ENCODE measurements around the gene CAPN9.
"Not testable (repeated sequence)": the region's sequence is repeated elsewhere in the genome, so short reads cannot be mapped to it uniquely, and the experiment has no call there.

CAPN9 gene, protein sequence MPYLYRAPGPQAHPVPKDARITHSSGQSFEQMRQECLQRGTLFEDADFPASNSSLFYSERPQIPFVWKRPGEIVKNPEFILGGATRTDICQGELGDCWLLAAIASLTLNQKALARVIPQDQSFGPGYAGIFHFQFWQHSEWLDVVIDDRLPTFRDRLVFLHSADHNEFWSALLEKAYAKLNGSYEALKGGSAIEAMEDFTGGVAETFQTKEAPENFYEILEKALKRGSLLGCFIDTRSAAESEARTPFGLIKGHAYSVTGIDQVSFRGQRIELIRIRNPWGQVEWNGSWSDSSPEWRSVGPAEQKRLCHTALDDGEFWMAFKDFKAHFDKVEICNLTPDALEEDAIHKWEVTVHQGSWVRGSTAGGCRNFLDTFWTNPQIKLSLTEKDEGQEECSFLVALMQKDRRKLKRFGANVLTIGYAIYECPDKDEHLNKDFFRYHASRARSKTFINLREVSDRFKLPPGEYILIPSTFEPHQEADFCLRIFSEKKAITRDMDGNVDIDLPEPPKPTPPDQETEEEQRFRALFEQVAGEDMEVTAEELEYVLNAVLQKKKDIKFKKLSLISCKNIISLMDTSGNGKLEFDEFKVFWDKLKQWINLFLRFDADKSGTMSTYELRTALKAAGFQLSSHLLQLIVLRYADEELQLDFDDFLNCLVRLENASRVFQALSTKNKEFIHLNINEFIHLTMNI

DNA sequence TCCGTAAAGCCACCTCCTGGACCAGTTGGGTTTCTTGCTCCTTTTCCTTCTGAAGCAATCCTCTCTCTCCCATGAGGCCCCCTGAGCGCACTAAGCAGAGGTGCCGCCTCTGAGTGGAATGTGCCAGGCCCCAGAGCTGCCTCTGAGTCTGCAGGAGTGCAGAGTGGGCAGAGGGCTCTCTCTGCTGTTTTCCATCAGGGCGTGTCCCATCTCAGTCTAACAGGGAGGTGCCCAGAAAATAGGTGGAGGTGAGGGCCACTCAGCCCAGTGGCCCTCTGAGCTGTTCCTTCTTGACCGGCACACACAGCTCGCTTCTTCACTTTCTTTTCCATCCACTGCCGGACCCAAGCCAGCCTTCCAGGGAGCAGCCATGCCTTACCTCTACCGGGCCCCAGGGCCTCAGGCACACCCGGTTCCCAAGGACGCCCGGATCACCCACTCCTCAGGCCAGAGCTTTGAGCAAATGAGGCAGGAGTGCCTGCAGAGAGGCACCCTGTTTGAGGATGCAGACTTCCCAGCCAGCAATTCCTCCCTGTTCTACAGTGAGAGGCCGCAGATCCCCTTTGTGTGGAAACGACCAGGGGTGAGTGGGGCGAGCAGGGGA lies at the start of gene CAPN9:
Gene CAPN9 (plus strand): TSS at position 262 of the 604 bp plus-strand sequence. CDS start 109 bp downstream, at position 371.
- no peak for DNase-seq (ENCODE audit: low read depth)

DNA sequence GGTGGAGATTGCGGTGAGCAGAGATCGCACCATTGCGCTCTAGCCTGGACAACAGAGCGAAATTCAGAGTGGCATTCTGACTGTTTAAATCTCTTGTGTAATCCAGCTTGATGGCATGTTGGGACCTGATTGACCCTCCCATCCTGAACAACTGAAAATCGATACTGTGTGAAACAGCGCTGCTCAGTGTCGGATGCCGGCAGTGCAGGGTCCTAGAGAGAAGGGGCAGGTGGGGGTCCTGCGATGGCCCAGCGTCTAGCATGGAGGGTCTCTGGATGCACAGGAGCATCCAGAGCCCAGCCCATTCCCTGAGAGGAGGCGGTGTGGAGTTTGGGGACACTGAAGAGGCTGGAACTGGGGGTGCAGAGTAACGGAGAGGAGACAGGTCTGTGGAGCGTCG lies 49.1 kb upstream of the CAPN9 start:
- no peak for DNase-seq (ENCODE audit: low read depth)

DNA sequence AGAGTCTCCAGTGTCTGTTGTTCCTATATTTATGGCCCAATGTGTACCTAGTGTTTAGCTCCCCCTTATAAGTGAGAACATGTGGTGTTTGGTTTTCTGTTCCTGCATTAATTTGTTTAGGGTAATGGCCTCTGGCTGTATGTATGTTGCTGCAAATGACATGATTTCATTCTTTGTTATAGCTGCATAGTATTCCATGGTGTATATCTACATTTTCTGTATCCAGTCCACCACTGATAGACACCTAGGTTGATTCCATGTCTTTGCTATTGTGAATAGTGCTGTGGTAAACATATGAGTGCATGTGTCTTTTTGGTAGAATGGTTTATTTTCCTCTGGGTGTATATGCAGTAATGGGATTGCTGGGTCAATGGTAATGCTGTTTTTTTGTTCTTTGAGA lies 48.2 kb upstream of the CAPN9 start:
- DNase-seq (ENCODE audit: low read depth), result not testable (repeated sequence)

DNA sequence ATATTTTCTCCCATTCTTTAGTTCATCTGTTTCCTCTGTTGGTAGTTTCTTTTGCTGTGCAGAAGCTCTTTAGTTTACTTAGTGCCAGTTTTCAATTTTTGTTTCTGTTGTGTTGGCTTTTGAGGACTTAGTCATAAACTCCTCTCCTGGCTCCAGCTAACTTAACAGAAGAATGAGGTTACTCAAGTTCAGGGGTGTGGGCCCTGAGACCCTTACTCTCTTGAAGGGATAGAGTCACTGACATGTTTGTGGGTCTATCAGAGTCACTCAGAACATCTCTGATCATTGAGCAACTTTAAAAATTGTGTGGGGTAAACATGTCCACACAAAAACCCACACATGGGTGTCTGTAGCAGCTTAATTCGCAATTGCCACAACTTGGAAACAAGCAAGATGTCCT lies 47.5 kb upstream of the CAPN9 start:
- DNase-seq (ENCODE audit: low read depth), result no peak

DNA sequence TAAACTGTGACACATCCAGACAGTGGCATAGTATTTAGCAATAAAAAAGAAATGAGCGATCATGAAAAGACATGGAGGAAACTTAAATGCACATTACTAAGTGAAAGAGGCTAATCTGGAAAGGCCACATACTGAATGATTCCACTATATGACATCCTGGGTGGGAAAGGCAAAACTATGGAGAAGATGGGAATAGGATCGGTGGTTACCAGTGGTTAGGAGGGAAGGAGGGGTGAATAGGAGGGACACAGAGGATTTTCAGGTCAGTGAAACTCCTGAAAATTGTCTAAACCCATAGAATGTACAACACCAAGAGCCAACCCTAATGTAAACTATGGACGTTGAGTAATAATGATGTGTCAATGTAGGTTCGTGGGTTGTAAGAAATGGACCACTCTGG lies 47.1 kb upstream of the CAPN9 start:
- DNase-seq (ENCODE audit: low read depth), result no peak

DNA sequence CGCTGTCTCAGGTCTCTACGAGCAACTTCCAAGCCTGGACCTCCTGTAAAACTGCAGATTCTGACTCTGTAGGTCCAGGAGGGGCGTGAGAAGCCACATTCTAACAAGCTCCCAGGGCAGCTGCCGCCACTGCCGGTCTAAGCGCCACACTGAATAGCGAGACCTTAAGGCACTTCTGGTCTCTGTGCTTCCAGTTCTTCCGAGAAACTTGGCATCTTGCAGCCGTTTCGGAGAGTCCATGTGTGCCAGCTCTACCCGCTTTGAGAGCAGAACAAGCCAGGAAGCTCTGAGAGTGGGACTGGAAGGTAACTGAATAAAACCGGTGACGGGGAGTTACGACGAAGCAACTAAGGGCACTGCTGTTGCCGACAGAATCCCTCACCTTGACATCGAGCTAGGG lies 45.8 kb upstream of the CAPN9 start:
- DNase-seq (ENCODE audit: low read depth), result no peak

DNA sequence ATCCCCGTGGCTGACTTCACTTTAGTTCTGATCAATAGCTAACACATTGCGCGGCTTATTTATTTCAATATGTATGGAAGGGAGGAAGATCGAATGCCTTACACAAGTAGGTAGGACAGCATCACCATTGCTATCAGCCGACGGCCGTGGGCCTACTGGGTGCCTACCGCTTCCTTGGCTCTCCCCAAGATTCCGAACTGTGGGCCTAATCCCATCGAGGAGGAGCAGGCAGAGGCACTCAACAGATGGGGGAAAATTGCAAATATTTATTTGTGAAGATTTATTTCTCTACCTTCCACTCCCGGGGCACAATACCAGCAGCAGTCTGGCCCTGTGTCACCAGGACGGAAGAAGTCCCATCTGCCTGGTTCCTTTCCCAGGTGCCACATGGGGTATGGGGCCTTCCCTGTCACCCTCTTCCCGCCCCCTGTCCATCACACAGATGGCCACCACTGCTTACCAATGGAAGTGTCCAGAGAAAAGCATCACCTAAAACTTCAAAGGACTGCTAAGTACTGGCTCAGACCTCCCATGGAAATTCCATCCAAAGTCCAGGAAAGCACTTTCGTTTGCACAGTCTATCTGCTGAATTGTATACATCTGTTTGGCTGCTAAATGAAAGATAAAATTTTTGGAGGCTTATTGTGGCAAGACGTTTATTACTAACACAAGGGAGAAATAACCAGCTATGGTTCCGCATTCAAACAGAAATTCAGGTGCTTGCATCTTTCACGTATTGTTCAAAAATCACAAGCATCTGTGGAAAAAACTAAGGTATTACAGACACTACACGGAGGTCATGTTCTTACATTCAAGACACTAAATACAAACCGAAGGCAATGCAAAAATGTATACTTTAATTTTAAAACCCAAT lies 45.1 kb upstream of the CAPN9 start:
- no peak for DNase-seq (ENCODE audit: low read depth)

DNA sequence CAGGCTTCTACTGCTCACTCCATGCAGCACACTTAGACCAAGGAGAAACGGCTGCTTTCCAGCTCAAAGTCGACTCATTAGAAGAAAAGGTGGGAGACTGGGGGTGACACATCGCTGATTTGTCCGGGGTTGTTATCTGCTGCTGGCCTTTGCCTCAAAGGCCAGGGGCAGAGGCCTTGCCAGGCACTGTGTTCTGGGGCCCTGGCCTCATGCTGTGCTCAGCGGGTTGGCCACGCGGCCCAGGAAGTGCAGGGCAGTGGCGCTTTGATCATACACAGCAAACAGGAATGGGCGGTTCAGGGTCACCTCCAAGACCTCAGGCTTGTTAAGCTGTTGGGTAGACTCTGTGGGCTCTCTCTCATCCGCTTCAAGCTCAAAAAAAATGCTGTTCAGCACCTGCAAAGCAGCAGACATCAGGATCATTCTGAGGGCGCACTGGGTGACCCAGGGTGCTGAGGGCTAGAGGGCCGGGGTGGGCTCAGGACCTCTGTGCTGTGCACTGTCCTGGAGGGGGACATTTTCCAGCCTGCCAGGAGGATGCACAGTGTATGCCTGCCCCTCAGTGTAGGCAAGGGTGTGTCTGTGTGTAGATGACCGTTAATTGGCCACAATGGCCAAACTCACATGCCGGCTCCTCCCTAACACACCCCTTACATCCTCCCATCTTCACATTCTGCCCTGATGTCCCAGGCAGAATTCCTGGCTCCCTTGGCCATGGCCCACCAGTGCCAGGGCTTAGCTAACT lies 44.1 kb upstream of the CAPN9 start:
- no peak for DNase-seq (ENCODE audit: low read depth)

DNA sequence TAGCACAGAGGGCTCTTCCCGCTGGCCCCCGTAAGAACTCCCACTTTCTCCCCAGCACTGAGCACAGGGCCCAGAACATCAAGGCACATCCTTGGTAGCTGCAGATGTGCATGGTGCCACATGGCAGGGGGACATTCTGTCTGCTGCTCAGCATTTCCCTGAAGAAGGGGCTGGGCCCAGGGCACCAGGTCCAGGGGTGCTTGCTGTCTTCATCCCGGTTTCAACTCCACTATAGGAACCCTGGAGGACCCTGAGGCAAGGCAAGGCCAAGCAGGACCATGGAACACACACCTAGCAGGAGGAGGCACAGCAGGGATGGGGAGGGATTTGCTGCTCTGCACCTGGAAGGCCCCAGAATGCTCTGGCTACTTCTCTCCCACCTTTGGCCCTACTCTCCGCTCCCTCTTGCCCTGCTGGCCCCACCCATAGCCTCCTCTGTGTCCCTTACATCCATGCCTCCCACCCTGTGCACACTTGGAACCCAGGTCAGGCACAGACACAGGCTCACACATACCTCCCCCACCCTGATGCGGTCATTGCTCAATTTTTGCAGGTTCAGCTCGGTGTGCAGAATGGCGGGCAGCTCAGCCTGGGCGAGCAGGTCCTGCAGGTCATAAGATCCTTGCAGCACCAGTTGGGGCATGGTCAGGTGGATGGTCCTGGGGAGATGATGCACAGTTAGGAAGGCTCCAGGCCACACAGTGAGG lies 43.4 kb upstream of the CAPN9 start:
- DNase-seq (ENCODE audit: low read depth), result no peak

DNA sequence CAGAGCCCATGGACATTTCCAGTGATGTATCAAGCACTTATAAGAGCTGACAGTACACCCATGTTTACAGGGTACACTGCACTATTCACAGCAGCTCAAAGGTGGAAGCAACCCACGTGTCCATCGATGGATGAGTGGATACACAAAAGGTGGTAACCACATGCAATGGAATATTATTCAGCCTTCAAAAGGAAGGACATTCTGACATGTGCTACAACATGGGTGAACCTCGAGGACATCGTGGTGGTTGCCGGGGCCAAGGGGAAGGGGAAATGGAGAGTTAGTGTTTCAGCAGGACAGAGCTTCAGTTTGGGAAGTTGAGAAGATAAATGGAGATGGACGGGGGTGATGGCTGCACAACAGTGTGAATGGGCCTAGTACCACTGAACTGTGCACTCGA lies 42.4 kb upstream of the CAPN9 start:
- DNase-seq (ENCODE audit: low read depth), result no peak

DNA sequence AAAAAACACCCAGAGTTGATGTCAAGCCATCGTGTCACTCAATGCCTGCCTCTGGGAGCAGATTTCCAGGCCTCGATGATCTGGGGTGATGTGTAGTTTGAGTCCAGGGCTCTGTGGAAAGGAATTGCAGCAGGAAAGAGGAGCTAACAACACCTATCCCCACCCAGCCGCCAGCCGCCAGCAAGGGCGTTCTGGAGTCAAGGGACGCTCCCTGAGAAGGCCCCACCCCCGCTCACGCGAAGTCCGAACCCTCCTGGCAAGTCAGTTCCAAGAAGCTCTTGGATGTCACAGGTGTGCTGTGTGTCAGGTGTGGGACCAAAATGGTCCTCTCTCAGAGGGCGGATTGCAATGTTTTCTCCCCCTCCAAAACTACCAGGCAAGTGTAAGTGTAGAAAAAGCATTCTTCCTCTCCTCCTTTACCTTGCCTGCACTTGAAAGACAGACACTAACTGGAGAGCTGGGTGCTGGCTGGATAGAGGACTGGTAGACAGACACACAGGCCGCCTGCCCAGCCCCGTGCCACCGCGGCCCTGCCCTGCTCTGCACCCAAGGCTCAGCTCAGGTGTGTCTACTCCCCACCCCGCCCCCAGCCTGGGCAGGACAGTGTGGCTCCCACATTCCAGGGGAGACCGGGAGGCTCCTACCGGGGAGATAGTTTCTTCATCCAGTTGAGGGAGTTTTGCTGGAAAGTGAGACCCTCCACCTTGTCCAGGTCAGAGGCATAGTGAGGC lies 41.7 kb upstream of the CAPN9 start:
- no peak for DNase-seq (ENCODE audit: low read depth)

DNA sequence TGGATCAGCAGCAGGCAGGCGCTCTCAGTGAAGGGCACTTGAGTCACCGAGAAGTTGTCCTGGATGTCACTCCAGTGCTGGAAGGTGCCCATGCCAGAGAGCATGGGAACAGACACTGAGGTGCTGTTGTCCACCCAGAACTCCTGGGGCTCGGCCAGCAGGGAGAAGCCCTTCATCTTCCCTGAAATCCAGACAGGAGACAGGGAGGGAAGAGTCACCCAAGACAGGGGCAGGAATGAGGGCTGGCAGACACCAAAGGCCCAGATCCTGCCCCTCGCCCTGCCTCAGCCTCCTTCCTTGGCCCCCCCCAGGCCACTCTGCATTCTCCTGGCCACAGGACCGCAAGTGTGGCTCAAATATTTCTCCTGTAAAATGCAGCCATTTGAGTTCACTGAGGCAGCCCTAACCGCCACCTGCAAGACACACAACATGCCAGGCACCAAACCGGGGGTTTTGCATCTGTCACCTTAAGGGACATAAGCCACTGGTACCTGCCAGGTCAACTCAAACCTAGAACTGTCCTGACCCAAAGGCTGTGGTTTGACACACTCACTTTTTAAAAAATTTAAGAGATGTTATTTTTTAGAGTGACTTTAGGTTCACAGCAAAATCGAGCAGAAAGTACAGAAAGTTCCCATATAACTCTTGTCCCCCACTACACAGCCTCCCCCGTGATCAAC lies 41.0 kb upstream of the CAPN9 start:
- DNase-seq (ENCODE audit: low read depth), result no peak

DNA sequence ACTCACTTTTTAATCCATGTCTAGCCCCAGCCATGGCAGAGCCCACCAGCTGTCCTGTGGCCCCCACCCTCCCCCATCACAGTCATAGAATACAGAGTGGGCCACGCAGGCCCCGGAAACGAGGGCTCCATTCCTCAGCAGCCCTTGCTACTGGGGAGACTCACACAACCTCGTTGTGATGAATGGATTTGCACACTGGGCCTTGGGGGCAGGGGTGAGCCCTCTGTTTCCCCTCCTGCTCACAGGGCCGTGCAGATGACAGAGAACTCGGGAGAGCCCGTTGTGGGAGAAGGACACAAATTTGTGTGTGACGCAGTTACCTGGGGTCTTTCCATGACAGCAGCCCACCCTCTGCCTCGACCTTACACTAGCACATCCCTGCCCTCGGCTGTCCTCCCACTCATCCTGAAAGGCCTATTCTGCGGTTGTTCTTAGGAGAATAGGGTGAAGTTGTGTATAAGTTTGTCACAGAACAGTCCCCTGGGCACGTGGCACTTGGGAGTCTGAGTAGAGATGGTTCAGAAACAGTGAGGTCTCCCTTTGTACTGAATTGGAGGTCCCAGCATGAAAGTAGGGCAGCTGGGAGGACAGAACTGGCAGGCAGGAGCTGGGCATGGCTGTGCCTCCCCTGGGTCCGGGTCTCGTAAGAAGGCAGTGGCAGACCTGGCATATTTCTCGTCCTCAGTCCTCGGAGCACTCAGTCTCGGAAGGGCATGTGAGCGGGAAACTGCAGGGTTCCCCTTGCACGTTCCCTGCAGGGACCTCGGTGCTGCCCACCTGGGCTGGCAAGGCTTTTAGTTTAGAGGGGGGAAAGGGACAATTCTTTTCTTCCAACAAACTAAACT lies 40.1 kb upstream of the CAPN9 start:
- DNase-seq (ENCODE audit: low read depth), result no peak

DNA sequence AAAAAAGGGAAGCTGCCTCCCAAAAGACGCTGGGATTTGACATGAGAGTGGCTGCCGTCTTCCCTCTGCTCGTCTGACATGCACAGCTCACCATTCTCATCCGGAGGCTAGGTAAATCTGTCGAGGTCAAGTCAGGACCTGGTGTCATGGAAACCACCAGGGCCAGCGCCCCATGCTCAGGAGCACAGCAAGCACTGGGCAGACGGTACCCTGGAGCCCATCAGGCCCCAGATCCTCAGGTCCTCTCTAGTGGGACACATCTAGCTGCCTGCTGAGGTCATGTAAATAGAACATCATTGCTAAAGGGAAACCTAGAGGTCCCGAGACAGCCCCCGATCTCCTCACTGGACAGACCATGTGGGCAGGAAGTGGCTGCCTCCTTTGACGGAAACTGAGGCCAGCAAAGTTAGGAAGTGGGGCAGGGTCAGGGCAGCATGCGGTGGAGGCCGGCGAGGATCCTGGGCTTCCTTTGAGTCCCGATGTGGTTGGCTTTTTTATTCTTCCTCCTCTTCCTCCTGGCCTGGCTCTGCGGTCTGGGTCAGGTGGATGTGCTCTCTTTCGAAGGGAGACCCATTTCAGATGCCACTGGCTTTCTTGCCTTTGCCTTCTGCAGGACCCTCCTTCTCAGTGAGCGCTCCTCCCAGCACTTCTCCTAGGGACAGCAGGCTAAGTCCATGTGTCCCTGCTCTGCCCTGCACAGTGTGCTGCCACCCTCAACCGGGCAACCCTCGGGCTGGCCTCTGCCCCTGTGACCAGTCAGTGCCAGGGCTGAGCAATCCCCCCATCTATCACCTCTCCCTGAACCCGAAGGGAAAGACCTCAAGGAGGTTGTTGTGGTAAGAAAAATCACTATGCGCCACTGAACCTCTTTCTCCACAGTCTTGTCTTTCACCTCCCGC lies 39.2 kb upstream of the CAPN9 start:
- DNase-seq (ENCODE audit: low read depth), result no peak

DNA sequence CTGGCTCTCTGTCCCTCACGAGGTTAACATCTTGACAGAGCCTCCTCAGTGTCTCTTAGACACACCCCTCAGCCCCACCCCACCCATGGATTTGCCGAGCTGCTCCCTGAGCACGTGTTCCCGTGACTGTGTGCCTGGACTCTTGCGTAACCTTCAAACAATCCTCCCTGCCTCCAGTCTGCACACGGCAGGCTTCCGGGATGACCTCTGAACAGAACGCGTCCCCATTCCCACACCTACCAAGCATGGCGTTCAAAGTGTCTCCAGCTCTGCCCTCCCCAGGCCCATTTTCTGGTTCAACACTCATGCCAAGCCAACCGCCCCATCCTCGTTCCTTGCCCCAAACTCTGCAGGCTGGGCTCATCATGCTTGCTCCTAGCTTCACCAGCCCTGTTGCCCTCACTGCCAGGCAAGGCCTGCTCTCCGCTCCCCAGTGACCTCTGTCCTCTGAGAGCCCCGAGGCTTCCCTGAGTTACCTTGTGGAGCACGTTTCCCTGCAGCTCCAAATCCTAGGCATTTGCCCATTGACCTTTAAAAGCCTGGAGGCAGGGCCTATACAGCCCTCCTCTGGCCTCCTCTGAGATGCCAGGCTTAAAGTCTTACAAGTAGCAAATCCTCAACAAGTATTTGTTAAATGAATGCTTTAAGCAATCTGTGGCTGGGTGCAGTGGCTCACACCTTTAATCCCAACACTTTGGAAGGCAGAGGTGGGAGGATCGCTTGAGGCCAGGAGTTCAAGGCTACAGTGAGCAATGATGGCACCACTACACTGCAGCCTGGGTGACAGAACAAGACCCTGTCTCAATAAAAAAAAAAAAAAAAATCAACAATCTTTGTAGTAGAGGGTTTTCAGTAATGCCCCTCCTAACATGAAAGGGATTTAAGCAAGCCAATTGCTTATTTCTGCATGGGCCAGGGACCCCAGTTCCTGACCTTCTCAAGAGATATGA lies 38.3 kb upstream of the CAPN9 start:
- no peak for DNase-seq (ENCODE audit: low read depth)
